Heart left ventricle (tissue), 13 donors: ENCODE measurements around the gene SDR39U1.

Experiments used
- CTCF ChIP-seq, 12 donors: fragments of 200-600 bp; sonication (generic) in 4 of 12; IDR thresholded peaks; one replicate each; pipeline versions ENCODE4 v1.5.0 to v1.8.0; 2018 to 2022; ENCODE audit warnings: antibody characterized with exemption in 12 of 12, mild to moderate bottlenecking in 5 of 12
- POLR2A ChIP-seq, 2 donors: fragments of 450-650 bp; IDR thresholded peaks; one replicate each; pipeline ENCODE4 v1.6.1; 2017; ENCODE audit warnings: antibody characterized with exemption in 2 of 2, mild to moderate bottlenecking in 2 of 2, moderate library complexity in 2 of 2
- donor health status: ischemic (EF 13 %, LVEDD 7.1; RV severe dilation, severe dysfunction).
- donor health status: DM: no; HTN: yes; CAD: no.
- donor health status: DM: no; HTN: no; CAD: no.
- donor health status: ischemic (EF 25% LVEDD 6.9; RV normal size, moderate dysfunction).
- donor health status: ischemic (EF 25% LVEDD 5.7; RV mildly dilated, moderate dysfunction).
- donor health status: ischemic (EF 35%, LVEDD 5.7; RV mildly dilated, moderate dysfunction).
- donor health status: nonischemic (EF 11% LVEDD 7.7; RV severe dilation, severe dysfunction).
- donor health status: DM: yes; HTN: yes; CAD: no.
- donor health status: PGD.
- donor health status: ischemic (EF 29% LVEDD 5.4; RV normal size, mild dysfunction).
- donor health status: nonischemic (EF 23%, LVEDD 6.1; RV moderate dilation, normal function).

GRCh38 chr14:24461336-24461735 lies 18.8 kb upstream of the SDR39U1 start:
- TF ChIP-seq CTCF (IDR thresholded peaks at IDR 0.05) (no peak), POLR2A (IDR thresholded peaks at IDR 0.05) (no peak)
